Left kidney (tissue), 2 donors: ENCODE data around the gene INSM1. TPM values are rescaled to one million over a fixed set of nuclear protein-coding genes. Genes with fewer than 3 reads are reported as not detected.

Source experiments
- DNase-seq: peaks from one replicate; pipeline ENCODE4 v3.0.0-alpha.2; 2013
- polyA plus RNA-seq: library from polyadenylated mRNA; unstranded; fragments of 120-200 nt; gene quantifications from one replicate; pipeline ENCODE4 v1.2.1, GENCODE V29; 2013; ENCODE audit not compliant: insufficient read length

The INSM1 gene
- polyA plus RNA-seq, 1 donor: not detected

DNA sequence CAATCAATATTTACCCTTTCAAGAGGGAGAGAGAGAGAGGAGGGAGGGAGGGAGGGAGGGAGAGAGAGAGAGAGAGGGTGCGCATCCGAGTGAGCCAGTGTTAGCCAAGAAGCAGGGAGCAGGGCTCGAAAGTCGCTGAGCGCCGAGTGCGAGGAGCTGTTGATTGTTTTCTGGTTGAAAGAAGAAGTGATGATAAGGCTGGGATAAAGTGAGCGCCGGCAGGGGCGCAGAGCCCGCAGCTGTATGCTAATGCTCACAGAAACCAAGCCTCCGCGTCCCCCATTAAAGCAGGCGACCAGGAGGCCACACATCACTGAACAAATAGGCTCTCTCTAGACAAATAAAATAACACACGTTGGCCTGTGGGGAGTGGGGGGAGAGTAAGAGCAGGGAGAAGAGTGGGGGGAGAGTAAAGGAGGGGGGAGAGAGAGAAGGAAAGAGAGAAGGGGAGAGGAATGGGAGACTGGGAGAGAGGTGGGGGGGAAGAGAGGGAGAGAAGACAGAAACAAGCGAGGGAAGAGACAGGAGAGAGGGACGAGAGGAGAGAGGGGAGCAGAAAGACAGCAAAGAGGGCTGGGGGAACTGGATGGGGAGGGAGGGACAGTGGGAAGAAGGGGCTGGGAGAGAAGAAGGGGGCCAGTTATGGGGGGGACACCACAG lies 5.0 kb upstream of the INSM1 start:
- DNase-seq: no peak

DNA sequence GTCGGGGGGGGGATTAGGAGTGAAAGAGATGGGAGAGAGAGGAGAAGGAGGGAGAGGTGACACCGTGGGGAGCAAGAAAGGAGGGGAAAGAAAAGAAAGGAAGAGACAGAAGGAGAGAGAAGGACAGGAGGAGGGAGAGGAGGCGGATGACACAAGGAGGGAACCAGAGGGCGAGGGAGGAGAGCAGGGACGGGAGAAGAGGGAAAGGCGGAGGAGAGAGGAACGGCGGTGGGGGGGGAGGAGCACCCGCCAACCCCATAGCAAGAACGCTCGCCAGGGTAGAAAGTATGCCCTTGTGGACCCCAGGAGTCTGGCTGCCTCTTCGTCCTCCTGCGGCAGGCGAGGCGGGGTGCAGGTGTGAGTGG lies 4.5 kb upstream of the INSM1 start:
- DNase-seq: no peak

DNA sequence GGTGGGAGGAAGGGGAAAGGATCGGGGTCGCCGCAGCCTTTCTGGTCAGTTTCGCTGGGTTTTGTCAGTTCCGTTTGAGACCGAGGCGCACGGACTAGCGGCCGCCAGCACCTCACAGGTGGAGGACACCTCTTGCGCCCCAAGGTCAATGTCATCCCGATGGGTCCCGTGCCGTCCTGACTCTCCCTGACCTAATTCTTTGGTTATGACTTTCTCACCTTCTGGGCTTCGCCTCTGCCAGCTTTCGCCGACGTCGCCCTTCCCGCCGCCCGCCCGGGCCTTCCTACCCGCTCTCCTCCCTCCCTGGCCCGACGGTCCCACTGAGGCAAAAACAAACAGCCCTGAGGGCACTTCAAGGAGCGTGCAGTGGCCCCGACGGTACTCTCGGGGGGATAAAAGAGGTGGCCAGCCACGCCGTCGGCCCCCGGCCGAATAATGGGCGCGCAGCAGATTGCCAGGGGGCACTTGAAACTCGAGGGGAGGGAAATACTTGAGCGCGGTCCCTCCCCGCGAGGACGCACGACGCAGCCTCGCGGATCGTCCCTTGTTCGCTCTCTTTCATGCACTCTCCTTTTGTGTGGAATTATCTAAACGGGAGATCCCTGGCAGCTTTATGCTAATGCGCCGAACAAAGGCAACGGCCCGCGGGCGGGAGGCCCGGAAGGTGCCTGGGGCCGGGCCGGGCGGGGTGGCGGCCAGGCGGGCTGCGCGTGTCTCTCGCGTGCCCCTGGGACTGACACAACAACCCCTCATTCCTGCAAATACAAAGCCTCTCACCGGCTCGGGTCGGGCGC lies 3.9 kb upstream of the INSM1 start:
- DNase-seq: no peak

DNA sequence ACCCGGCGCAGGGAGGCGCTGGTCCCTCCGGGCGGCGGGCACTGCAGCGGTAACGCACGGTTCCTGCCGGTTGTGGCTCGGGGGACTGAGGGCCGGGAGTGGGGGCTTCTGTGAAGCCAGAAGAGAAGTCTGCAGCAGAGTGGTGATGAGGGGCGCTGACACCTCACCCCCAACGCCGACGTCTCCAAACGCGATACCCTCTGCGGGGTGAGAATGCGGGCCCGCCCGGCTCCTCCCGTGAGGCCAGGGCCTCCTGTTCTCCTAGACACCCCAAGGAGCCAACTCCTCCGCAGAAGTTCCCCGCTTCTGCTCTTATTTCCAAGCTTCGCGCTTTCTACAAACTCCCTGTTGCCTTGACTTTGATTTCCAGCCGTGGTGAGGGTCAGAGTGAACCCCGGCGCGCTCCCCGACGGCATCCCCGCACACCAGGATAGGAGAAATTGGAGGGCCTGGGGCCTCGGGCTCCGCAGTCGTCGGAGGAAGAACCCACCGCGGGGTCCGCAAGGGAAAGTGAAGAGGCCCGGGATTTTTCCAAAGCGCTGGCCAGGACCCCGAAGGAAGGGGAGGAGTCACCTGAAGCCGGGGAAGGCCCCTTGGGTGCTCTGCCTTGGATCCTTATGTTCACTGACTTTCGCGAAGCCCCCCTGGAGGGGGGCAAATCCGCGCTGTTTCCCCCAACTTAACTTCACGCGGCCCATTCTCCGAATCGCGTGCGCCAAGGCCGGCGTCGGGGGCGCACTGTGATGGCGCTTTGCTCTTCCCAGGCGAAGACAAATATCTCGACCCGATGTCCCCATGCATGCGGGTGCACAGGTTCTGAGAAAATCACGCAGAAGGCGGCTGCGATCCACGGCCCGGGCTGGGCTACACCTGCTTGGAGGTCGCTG lies 3.1 kb upstream of the INSM1 start:
- DNase-seq: no peak

DNA sequence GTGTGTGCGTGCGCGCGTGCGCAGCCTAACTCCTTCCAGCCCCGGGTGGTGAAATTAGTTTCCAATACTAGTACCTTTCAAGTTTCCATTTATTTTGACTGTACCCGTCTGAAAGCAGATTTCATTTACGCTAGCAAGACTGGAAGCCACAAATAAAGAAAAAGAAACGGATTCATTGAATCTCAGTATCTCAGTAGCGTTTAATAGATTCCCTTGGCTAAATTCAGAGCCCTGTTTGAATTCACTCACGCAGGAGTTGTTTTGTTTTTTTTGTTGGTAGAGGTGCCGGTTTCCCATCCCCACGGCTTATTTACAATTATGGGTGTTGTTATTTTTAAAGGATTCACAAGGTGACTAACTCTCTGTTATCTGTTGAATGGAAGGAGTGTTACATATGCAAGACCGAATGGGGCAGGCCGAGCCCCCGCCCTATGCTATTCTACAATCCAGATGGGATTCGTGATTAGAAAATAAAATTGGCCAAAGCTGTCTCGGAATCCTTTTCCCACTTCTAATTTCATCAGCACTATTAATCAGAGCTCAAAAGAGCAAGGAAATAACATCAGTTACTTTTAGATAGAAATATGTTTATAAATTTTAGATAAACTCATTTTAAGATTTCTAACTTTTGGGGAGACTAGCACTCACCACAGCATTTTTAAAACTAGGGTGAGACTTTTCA lies 2.3 kb upstream of the INSM1 start:
- DNase-seq: no peak

DNA sequence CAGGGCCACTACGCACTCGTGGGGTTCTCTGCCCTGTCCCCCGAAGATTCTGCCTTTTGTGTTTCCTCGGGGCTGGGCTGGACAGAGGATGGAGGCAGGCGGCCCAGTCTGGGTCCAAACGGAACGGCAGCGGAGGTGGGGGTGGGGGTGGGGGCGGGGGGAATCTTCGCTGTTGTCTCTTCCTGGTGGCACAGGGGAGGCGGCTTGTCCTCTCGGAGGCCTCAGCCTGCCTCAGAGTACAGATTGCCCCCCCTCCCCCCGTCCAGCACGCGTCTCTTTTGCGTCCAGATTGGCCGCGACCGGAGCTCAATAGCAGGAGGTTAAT lies 1.4 kb upstream of the INSM1 start:
- DNase-seq: no peak

DNA sequence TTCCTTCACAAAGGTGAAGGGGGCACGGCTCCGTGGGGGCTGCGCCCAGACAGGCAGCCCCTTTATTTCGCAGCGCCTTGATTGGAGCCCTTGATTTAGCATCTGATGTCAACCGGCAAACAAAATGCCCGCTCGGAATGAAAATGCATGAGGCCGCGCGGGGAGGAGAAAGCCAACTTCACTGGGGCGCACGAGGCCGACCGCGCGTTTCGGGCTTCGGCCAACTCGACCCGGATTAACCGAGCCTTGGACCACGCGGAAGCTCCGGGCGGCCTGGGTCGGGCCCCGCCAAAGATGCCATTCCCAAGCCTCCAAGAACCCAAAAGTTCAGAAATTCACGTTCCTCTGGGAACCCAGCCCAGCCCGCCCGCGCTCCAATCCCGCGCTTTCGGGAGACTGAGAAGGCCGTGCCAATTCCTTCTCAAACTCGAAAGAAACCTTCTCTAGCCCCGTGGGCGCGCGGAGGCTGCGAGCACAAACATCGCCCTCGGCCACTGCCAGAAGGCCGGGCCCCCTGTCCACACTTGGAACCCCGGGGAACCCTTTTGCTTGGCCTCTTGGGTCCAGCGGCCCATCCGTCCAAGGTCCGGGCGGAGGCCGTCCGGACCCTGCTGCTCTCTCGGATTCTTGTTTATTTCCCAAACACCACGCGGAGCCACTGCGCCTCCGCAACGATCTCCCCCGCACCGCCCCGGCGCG lies 879 bp upstream of the INSM1 start:
- DNase-seq: no peak

DNA sequence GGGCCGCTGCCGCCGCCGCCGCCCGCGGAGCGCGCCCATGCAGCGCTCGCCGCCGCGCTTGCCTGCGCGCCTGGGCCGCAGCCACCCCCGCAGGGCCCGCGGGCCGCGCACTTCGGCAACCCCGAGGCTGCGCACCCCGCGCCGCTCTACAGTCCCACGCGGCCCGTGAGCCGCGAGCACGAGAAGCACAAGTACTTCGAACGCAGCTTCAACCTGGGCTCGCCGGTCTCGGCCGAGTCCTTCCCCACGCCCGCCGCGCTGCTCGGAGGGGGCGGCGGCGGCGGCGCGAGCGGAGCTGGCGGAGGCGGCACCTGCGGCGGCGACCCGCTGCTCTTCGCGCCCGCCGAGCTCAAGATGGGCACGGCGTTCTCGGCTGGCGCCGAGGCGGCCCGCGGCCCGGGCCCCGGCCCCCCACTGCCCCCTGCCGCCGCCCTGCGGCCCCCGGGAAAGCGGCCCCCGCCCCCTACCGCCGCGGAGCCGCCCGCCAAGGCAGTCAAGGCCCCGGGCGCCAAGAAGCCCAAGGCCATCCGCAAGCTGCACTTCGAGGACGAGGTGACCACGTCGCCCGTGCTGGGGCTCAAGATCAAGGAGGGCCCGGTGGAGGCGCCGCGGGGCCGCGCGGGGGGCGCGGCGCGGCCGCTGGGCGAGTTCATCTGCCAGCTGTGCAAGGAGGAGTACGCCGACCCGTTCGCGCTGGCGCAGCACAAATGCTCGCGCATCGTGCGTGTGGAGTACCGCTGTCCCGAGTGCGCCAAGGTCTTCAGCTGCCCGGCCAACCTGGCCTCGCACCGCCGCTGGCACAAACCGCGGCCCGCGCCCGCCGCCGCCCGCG lies 730 bp downstream of the INSM1 start:
- DNase-seq: no peak

DNA sequence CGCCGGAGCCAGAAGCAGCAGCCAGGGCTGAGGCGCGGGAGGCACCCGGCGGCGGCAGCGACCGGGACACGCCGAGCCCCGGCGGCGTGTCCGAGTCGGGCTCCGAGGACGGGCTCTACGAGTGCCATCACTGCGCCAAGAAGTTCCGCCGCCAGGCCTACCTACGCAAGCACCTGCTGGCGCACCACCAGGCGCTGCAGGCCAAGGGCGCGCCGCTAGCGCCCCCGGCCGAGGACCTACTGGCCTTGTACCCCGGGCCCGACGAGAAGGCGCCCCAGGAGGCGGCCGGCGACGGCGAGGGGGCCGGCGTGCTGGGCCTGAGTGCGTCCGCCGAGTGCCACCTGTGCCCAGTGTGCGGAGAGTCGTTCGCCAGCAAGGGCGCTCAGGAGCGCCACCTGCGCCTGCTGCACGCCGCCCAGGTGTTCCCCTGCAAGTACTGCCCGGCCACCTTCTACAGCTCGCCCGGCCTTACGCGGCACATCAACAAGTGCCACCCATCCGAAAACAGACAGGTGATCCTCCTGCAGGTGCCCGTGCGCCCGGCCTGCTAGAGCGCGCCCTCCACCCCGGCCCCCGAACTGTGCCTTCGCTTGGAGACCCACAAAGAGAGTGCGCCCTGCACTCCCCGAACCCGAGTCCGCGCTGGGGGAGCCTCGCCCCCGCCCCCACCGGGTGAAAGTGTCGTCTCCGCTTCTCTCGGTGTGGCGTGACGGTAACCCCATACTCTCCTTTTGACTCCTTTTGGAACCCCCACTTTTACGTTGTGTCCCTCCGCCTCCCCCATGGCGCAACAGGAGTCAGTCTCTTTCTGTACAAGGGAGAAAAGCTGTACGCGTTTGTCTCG lies 1.6 kb downstream of the INSM1 start:
- DNase-seq: no peak

DNA sequence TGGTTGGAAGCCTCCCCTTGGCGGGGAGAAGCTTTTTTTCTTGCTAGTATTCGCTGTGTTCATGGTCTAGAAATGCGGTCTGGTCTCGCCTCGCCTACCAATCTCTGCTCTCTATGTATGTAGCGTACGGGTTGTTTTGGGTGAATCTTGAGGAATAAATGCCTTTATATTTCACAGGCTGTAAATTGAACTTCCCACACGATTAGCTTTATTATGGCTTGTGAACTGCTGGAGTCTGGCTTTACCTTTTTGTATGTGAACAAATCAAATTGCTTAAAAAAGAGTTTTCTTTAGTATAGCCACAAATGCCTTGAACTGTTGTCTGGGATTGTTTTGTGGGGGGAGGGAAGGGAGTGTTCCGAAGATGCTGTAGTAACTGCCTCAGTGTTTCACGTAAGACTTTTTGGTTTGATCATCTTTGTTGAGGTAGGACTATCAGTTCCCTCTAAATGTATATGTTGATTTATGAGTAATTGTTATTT lies 2.2 kb downstream of the INSM1 start:
- no peak for DNase-seq

DNA sequence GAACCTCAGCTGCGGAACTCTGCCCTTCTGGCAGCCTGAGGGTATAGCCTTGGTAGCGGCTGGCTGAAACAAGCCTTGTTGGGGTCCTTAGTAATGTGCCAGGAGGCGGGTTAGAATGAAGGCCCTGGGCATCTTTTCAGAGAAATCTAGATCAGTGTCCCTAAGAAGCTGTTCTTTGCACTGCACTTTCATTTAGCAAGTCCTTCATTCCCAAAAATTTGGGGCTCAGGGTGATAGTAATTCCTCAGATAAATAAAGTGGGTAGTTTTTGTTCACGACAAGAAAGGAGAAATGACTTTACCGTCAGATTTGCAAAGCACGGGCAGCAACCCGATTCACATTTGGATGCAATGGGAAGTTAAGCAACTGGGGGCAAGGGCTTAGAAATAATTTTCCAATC lies 3.2 kb downstream of the INSM1 start:
- no peak for DNase-seq

DNA sequence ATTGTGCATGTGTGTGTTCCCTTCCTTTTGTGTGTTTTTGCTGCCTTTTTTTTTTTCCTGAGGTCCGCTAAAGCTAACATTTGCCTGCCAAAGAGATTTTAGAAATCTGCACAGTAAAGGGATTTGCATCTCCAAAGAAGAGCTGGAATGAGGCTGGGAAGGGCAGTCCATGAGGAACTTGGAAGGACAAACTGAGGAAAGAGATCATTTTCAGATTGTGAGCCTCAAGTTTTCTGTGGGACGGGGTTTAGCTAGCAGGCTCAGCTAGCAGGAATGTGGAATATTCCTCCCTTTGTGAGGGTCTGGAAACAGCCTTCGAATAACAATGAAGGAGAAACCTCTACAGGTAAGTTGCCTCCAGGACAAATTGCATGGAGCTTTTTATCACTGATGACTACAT lies 3.8 kb downstream of the INSM1 start:
- DNase-seq: no peak

DNA sequence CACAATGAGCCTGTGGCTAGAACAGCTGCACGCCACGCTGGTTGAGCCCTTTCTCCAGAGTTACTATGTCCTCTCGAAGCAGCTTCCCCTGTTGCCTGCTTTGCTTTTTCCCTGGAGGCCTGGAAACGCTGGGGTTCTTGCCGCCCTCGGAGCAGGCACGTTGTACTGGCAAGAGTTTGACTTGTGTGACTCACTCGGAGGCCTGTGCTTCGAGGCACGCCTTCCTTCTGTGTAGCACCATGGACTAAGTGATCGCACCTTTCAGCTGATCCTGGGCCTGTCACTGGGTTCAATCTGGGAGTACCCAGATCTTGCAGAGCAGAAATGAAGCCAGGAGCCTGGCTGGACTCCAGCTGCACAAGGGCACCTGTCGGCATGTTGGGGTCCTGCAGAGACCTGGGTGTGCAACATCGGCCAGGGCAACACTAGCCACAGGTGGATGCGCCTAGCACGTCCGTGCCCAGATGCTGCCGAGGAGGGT lies 5.2 kb downstream of the INSM1 start:
- no peak for DNase-seq

DNA sequence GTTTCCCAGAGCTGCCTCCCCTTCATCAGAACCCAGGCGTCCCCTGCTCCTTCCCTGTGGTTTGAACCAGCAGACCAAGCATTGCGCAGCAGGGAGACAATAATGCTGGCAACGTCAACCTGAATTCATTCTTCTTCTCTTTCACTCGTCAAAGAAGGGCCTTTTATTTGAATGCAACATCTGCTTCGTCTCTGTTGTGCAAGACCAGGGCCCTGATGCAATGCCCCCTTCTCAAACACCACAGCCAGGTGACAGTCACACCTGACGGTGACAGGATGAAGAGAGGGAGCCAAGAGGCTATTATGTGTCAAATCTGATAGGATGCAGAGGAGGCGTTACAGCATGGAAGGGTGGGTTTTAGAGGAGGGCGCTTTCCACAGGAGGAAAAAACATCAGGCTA lies 8.0 kb downstream of the INSM1 start:
- no peak for DNase-seq

DNA sequence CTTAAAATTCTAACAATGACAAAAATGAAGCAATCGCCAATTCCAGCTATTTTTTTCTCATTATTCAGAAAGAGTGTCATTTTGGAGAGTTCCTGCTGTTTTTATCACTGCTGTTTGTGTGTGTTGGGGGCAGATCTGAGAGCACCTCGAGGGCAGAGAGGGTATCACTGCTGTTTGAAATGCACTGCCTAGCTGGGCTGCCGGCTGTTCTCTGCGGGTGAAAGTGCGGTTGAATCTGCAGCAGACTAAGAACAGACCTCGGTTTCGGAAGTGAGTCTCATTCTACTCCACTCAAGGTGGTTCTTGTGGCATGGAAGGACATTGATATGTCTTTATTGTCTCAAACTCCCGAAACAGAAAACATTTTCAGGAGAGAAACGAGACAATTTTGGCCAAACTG lies 18.3 kb downstream of the INSM1 start:
- no peak for DNase-seq

DNA sequence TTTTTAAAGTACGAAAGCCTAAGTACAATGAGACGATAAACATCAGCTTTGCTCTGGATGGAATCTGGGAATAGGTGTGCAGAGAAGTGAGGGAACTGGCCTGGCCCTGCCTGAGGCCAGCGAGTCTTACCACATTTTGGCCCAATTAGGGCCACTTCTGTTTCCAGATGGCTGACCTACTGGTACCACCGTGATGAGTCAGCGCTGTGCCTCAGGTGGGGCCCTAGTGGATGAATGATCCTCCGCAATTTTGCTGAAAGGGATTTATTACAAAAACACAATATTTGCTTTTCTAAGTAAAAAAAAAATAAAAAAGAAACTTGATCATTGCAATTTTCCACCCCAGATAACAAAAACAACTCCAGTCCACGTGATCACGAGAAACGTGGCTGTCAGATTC lies 22.5 kb downstream of the INSM1 start:
- no peak for DNase-seq

DNA sequence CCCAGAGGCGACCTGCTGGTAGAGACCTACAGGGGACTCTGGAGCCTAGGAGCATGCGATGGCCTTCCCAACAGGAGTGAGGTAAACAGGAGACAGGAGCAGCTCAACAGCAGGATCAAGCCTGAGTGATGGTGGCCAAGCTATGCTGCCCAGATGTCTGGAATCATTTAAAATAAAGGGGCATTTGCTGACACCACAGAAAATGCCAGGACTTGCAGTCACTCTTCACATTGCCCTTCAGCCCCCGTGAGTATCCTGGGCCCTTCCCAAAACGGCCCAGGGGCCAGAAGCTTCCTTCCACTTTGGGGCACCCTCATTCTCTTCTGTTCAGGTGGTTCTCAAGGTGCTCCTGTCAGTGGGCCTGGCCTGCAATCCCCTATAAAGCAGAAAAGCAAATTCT lies 23.2 kb downstream of the INSM1 start:
- DNase-seq: no peak

DNA sequence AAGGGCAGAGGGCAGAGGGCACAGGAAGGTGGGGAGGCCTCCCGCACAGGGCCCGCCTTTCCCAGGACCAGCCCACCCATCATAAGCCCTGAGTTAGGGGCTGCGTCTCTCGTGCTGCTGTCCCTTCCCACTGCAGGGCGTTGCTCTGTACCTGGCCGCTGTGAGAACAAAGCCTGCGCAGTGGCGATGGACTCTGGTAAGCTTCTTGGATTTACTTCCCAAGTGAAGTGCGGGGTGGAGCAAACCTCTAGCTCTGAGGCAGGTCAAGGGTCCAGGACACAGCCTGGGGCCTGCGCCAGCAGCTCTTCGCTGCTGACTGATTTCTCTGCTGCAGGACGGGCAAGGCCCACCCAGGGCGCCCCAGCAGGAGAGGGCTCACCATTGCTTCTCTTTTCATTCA lies 23.9 kb downstream of the INSM1 start:
- no peak for DNase-seq

DNA sequence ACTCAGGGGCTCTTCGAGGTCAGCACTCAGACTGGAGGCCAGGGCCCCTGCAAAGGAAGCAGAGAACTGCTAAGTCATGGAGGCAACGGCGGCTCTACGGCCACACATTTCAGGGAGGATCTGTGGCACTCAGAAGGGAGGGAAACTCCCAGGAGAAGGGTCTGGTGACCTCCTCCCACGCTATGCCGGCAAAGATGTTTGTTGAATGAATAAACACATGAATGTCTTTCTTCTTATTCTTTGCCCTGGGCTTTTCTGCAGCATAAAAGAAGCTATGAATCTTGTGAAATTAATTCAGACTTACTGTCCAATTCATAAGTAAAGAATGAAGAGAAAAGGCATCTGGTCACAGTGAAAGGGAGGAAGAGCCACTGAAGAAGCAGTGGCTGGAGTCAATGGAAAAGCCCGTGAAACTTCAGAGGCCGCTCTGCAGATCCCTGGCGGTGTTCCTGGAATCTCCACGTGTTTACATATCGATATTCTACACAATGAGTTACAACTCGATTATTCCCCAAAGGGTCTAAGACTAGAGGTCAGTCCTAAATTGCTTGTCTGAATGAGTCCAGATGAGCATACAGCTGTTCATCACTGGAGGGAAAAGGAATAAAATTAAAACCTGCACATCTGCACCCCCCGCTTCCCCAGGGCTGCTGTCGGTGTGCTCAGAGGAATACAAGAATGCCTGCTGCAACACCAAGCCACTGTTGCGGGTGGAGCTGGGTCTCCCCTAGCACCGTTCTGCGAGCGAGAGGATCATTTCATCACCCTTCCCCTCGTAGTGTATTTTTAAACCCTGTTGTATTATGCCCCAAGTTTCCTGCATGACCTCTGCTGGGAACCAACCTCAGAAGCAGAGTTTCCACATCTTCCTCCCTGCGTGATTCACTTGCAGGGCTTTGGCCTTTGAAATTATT lies 25.6 kb downstream of the INSM1 start:
- DNase-seq: no peak
